ENCODE measurements around the gene ROGDI. TPM values are rescaled to one million over a fixed set of nuclear protein-coding genes. Genes with fewer than 3 reads are reported as not detected.

The ROGDI gene
- total and polyA plus RNA-seq, 10 of the 15 experiments (the other 5 are each of a cell fraction or from before 2014, with no cell fraction given) = 0.40 to 23.5 (median 12.3) TPM

DNA sequence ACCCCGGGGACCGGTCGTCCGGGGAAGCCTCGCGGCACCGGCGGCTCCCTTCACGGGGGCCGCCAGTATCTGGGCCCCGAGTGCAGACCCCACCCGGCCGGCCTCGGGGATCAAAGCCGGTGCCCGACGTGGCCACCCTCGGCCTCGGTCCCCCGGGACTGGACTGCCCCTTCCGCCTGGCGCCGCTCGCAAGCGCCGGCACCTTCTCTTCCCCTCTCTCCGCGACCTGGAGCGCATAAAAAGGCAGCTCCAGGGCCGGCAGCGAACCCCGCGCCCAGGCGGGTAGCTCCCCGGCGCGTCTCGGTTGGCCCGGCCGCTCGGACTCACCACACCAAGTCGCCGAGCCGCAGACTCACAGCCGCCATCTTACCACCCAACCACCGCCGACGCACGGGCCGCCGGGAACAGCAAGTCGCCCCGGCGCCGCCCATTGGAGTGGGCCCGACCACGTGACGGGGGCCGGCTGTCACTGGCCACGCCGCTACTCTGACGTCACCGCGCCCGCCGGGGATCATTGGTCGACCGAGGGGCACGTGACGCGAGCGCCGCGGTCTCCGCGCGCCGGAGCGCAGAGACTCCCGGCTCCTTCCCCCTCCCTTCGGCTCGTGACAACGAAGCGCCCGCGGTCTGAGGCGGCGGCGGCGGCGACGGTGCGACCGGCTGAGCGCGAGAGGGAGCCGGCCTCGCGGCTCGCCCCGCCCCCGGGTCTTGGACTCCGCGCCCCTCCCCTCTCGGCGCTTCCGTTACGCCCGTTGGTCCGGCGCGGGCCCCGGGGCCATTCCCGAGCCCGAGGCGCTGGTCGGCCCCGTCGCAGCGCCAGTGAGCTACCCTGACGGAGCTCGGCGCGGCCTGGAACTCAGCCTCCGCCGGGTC is 44.7 kb upstream of the ROGDI start, which contains the start of the genes GLYR1 and UBN1 (continued):
- TF ChIP-seq SP1 (IDR thresholded peaks at IDR 0.05; ENCODE audit: low read depth, low read length) = peak; percentile 80
- TF ChIP-seq RB1 (IDR thresholded peaks at IDR 0.05; ENCODE audit: borderline replicate concordance) = no peak; the same call in 1 of the 2 replicates
- TF ChIP-seq PML (IDR thresholded peaks at IDR 0.05; ENCODE audit: low read length) = peak; percentile 64; the same call in 1 of the 2 replicates
- TF ChIP-seq HCFC1 (IDR thresholded peaks at IDR 0.05; ENCODE audit: low read length) = peak; percentile 54
- TF ChIP-seq, protein P1, sequence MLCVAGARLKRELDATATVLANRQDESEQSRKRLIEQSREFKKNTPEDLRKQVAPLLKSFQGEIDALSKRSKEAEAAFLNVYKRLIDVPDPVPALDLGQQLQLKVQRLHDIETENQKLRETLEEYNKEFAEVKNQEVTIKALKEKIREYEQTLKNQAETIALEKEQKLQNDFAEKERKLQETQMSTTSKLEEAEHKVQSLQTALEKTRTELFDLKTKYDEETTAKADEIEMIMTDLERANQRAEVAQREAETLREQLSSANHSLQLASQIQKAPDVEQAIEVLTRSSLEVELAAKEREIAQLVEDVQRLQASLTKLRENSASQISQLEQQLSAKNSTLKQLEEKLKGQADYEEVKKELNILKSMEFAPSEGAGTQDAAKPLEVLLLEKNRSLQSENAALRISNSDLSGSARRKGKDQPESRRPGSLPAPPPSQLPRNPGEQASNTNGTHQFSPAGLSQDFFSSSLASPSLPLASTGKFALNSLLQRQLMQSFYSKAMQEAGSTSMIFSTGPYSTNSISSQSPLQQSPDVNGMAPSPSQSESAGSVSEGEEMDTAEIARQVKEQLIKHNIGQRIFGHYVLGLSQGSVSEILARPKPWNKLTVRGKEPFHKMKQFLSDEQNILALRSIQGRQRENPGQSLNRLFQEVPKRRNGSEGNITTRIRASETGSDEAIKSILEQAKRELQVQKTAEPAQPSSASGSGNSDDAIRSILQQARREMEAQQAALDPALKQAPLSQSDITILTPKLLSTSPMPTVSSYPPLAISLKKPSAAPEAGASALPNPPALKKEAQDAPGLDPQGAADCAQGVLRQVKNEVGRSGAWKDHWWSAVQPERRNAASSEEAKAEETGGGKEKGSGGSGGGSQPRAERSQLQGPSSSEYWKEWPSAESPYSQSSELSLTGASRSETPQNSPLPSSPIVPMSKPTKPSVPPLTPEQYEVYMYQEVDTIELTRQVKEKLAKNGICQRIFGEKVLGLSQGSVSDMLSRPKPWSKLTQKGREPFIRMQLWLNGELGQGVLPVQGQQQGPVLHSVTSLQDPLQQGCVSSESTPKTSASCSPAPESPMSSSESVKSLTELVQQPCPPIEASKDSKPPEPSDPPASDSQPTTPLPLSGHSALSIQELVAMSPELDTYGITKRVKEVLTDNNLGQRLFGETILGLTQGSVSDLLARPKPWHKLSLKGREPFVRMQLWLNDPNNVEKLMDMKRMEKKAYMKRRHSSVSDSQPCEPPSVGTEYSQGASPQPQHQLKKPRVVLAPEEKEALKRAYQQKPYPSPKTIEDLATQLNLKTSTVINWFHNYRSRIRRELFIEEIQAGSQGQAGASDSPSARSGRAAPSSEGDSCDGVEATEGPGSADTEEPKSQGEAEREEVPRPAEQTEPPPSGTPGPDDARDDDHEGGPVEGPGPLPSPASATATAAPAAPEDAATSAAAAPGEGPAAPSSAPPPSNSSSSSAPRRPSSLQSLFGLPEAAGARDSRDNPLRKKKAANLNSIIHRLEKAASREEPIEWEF (IDR thresholded peaks at IDR 0.05; ENCODE audit: insufficient replicate concordance, low read depth, low read length) = no peak
- no peak for TF ChIP-seq FOXM1 (IDR thresholded peaks at IDR 0.05; ENCODE audit: low read depth, low read length)
- TF ChIP-seq YY1 (IDR thresholded peaks at IDR 0.05; ENCODE audit: low read depth, low read length) = peak; percentile 96
- TF ChIP-seq EP300 (IDR thresholded peaks at IDR 0.05; ENCODE audit: borderline replicate concordance in 1 of 2, control insufficient read depth in 1 of 2, low read depth in 2 of 2, low read length in 2 of 2) = no peak
- TF ChIP-seq FOS (IDR thresholded peaks at IDR 0.05; ENCODE audit: borderline replicate concordance, extremely low read depth, insufficient read length) = peak; percentile 53
- TF ChIP-seq, protein P2, sequence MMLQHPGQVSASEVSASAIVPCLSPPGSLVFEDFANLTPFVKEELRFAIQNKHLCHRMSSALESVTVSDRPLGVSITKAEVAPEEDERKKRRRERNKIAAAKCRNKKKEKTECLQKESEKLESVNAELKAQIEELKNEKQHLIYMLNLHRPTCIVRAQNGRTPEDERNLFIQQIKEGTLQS (IDR thresholded peaks at IDR 0.05; ENCODE audit: borderline replicate concordance, extremely low read depth, low read depth, low read length) = peak; percentile 95; the same call in 1 of the 2 replicates
- peak; percentile 90 for TF ChIP-seq TAF1 (IDR thresholded peaks at IDR 0.05; ENCODE audit: borderline replicate concordance, low read depth, low read length)
- TF ChIP-seq TCF12 (IDR thresholded peaks at IDR 0.05; ENCODE audit: low read depth, low read length) = peak; percentile 49; the same call in 1 of the 2 replicates
- peak; percentile 85; the same call in 1 of the 2 replicates for TF ChIP-seq RFX5 (IDR thresholded peaks at IDR 0.05; ENCODE audit: low read depth, low read length)
- peak; percentile 81 for TF ChIP-seq NBN (IDR thresholded peaks at IDR 0.05)
- peak; percentile 94 to 99 for TF ChIP-seq BHLHE40 (IDR thresholded peaks at IDR 0.05; ENCODE audit: borderline replicate concordance in 1 of 2, low read depth in 2 of 2, low read length in 1 of 2)
- TF ChIP-seq EGR1 (IDR thresholded peaks at IDR 0.05; ENCODE audit: borderline replicate concordance in 1 of 2, low read depth in 2 of 2, low read length in 2 of 2) = 0 out of 3 replicates have a peak, but pooled peaks of 1 of the 2 experiments have one; percentile 19
- peak; percentile 77; the same call in 1 of the 2 replicates for TF ChIP-seq SMAD5 (IDR thresholded peaks at IDR 0.05; ENCODE audit: low read depth)
- TF ChIP-seq RBBP5 (conservative IDR thresholded peaks at IDR 0.05) = no peak
- no peak for TF ChIP-seq MTA3 (IDR thresholded peaks at IDR 0.05; ENCODE audit: borderline replicate concordance, low read length)
- TF ChIP-seq NFIC (IDR thresholded peaks at IDR 0.05; ENCODE audit: low read depth, low read length) = no peak
- no peak for TF ChIP-seq SUZ12 (IDR thresholded peaks at IDR 0.05; ENCODE audit: unreplicated experiment)
- 0 out of 2 replicates have a peak, but pooled peaks have one; percentile 45 for TF ChIP-seq ZSCAN29 (IDR thresholded peaks at IDR 0.05)
- TF ChIP-seq CREM (IDR thresholded peaks at IDR 0.05; ENCODE audit: low read depth) = peak; percentile 85
